SW480 (cell line): ENCODE results near the gene ANKRD30A.
"Not testable (repeated sequence)": the region's sequence is repeated elsewhere in the genome, so short reads cannot be mapped to it uniquely, and the experiment has no call there.

Experiments
- DNase-seq: peaks from one replicate; pipeline ENCODE4 v3.0.0-alpha.2; 2016; ENCODE audit warnings: low spot score

Gene ANKRD30A

GRCh38 chr10:37269554-37270256, 144.3 kb downstream of the ANKRD30A start:
- no peak for DNase-seq

DNA sequence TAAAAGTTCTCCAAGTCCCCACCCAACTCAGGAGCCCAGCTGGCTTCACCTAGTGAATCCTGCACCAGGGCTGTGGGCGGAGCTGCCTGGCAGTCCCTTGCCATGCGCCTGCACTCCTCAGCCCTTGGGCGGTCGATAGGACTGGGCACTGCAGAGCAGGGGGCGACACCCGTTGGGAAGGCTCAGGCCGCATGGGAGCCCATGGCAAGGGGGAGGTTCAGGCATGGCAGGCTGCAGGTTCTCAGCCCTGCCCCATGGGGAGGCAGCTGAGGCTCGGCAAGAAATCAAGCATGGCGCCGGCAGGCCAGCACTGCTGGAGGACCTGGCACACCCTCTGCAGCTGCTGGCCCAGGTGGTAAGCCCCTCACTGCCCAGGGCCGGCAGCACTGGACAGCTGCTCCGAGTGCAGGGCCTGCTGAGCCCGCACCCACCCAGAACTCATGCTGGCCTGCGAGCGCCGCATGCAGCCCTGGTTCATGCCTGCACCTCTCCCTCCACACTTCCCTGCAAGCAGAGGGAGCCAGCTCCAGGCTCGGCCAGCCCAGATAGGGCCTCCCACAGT, 149.9 kb downstream of the ANKRD30A start:
- DNase-seq: no peak

GRCh38 chr10:37285063-37285462, 159.7 kb downstream of the ANKRD30A start:
- no peak for DNase-seq

DNA sequence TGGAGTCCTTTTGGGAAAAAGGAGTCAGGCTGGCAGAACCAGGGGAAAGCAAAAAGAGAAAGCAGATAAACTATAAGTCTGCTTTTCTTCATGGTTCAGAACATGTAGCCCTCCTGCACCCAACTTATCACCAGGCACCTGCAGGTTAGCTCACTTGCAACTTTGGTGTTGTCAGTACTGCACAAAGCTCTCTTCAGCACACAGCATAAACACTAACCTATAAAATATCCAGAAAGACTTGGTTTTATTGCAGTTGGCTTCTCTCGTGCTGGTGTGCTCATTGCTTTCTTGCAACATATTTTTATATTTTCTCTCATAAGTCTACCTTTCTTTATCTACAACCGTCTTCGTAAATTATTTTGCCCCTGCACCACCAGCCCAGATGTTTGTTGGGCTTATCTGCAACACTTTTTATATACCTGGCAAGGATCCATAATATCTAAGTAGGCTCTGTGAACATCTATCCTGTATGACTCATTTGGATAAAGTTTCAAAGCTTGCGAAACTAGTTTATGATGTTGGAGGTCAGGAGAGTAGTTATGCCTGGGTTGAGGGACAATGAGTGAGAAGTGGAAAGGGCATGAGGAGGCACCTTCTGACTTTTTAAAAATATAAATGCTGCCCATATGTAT, 164.6 kb downstream of the ANKRD30A start:
- DNase-seq: peak; percentile 23

DNA sequence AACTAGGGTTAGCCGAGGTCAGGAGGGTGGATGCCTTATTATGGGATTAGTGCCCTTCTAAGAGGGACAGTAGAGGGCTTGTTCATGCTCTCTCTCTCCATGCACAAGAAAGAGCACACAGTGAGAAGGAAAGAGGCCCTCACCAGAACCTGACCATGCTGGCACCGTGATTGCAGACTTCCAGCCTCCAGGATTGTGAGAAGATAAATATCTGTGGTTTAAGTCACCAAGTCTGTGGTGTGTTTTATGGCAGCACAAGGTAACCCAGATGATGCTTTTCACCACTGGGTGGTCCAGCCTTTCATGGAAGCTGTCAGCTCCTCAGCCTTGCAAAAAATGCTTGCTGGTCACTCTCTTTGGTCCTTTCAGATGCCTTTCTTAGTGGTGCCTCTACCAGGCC, 175.9 kb downstream of the ANKRD30A start:
- no peak for DNase-seq

GRCh38 chr10:37304036-37304435, 178.6 kb downstream of the ANKRD30A start:
- DNase-seq: no peak

- no peak for DNase-seq
These were observed 189.0 kb downstream of the ANKRD30A start for GRCh38 chr10:37314350-37314749.

DNA sequence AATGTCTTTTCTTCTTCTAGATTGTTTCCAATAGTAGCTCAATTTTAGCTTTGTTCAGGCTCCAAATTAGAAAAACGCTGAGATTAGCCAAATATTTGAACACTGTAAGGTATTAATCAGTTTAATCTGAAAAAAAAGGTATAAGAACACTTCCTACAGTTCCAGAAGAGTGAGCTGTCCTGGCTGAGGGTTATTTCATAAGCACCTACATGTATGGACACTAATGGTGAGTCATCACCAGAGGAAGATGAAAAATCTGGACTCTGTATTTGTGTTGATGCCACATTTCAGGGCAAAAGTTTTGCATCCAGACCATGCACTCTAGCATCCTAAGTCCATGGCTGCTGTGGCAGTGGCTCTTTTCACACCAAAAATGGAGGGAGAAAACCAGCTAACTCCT, 189.5 kb downstream of the ANKRD30A start:
- DNase-seq: no peak

DNA sequence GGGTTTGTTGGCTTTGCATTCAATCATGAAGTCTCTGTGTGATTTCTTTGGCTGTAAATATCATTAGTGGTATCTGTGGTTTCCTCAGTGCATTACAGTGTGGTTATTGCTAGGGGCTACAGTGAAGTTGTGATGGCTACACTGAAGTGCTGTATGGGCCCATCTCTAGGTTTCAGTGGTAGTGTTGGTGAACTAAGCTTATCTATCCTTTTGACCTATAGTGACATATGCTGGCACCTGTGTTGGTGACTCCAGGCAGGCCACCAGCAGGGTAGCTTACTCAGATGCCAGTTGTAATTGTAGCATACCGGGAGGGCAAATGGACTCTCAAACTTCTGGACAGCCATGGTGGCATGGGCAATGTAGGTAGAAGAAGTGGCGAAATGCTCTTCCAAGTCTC, 219.0 kb downstream of the ANKRD30A start:
- DNase-seq: no peak

GRCh38 chr10:37379991-37380390, 254.6 kb downstream of the ANKRD30A start:
- DNase-seq: no peak

DNA sequence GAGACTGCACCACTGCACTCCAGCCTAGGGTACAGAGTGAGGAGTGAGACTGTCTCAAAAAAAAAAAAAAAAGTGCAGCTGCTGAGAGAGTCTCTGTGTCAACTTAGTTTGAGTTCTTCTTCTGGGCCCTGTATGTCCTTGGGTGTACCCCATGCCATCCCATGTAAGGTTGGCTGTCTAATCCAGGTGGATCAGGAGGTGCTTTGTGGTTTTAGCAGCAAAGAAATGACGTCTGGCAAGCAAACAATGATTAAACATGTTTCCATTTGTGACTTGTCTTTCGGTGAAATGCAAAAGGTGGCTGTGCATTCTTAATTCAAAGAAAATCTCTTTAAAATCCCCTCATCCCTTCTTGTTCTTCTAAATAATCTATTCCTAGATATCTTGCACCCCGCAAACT, 255.9 kb downstream of the ANKRD30A start:
- DNase-seq: no peak

GRCh38 chr10:37384923-37385322, 259.5 kb downstream of the ANKRD30A start:
- no peak for DNase-seq

GRCh38 chr10:37390926-37391325, 265.5 kb downstream of the ANKRD30A start:
- no peak for DNase-seq

DNA sequence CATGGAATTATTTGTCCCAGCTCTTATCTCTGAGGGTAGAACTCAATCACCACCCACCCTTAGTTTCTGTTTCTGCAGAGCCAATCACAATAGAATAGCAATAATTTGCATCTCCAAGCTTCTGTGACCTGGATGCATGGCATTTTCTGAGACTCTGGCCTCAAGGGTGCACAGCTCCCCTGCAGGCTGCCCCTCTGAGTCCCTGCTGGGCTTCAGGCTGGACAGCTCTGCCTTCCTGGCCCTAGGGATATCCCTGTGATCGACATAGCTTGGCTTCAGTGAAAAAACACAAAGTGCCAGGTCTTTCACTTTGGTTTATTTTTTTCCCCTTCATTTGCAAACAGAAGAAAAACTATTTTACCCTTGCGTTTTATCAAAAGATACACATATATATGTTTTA, 275.4 kb downstream of the ANKRD30A start:
- not testable (repeated sequence) for DNase-seq

DNA sequence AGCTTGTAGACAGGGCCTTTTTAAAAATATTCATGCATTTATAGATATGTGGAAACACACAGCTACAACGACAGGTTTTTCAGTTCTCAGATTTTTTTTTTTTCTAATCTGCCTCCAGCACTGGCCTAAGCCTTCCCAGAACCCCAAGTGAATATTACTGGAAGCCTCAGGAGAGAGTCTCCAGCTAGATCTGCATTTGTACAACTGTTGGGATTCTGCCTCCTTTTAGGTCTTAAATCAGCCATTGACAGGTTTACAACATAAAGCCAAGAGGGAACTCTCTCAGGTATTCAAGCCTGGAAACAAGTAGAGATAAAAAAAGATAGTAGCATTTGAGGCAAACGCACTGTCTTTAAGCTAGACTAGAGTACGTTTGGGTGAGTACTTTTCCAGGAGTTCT, 275.8 kb downstream of the ANKRD30A start:
- DNase-seq: no peak

- DNase-seq: no peak
These were observed 278.4 kb downstream of the ANKRD30A start for GRCh38 chr10:37403776-37404175.
